Large intestine (tissue), 3 donors: ENCODE data around the gene CRTC1. TPM values are rescaled to one million over a fixed set of nuclear protein-coding genes. Genes with fewer than 3 reads are reported as not detected.

ENCODE experiments used
- DNase-seq, 2 donors: peaks; one replicate each; pipeline versions ENCODE4 v3.0.0 to v3.0.0-alpha.2; 2013
- H3K27ac ChIP-seq: one replicate; pipeline ENCODE4 v1.5.1; 2013; ENCODE audit warnings: low read length
- H3K27me3 ChIP-seq: 2 replicates; pipeline ENCODE4 v1.6.1; 2013; ENCODE audit warnings: low read length; ENCODE audit not compliant: control insufficient read depth, insufficient read depth
- H3K36me3 ChIP-seq: 2 replicates; pipeline ENCODE4 v1.6.1; 2013; ENCODE audit warnings: low read length; ENCODE audit not compliant: control insufficient read depth, insufficient read depth
- H3K4me1 ChIP-seq: one replicate; pipeline ENCODE4 v1.6.1; 2013; ENCODE audit warnings: low read length; ENCODE audit not compliant: control insufficient read depth, insufficient read depth
- H3K4me3 ChIP-seq: one replicate; pipeline ENCODE4 v1.5.1; 2013; ENCODE audit warnings: low read length
- H3K9me3 ChIP-seq: one replicate; pipeline ENCODE4 v1.6.1; 2013; ENCODE audit warnings: mild to moderate bottlenecking, low read depth, low read length, moderate library complexity; ENCODE audit not compliant: control insufficient read depth
- WGBS: methylation state at CpG from one replicate; pipeline ENCODE4 v1.1.5; 2013; ENCODE audit warnings: low lambda C conversion rate; ENCODE audit not compliant: insufficient coverage; 5-methylcytosine and 5-hydroxymethylcytosine counted together
- polyA plus RNA-seq: library from polyadenylated mRNA; unstranded; fragments of 120-200 nt; gene quantifications from one replicate; pipeline ENCODE4 v1.2.1, GENCODE V29; 2013

CRTC1 gene
- polyA plus RNA-seq, 1 donor, result 21.5 TPM

DNA sequence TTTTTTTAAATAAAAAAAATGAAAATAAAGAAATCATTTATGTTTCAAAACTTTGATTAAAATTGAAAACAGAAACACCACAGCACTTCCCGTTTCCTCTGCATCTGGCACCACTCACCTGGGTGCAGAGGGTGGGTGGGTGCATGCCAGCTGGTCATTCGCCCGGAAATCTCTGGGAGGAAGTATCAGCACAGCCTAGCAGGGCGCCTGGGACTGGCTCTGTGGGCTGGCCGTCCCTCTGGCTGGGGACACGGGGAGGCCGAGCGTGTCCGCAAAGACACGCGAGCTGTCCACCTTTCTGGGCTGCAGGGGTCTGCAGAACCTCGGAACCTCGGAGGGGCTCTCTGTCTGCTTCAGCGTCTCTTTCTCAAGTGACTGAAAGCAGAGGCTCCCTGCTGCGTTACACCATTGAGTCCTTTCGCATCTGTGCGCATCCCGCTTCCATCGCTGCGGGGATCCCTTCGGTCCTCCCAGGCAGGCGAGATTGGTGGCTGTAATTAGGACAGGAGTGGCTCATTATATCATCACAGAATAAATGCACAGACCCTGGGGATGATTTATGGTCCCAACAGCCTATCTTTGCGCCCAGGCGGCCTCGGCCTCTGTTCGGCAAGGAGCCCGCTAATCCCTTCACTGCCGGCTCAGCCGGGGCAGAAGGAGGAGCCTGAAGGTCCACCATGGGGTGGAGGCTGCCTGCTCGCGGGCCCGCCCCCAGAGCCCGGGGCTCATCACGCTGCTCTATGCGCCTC, 17.2 kb downstream of the CRTC1 start:
- Histone ChIP-seq H3K27ac (no peak overlapping the region), H3K4me1 (peaks cover 8% of the 10 kb centered on the region), H3K9me3 (no peaks in the 10 kb centered on the region), H3K27me3 (no peaks in the 10 kb centered on the region), H3K36me3 (no peaks in the 10 kb centered on the region), H3K4me3 (peak overlapping the region; percentile 21)
- peak in 1 of 2 donors; percentile 70 for DNase-seq
- no CpG with 5 or more reads among the region's 35 CpGs for WGBS

DNA sequence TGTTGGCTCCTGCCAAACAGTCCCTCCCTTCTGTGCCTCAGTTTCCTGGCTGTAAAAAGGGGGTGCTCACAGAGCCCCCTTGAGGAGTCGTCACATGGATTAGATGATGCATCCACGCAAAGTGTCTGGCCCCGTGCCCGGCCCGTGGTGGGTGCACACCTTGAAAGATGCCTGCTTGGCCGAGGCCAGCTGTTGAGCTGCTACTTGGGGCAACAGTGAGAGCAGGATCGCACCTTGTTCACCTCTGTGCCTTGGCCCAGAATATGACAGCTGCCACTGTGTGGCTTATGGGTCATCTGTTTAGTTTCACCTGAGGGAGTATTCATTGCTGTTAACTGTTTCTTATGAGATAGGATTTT, 17.7 kb downstream of the CRTC1 start:
- Histone ChIP-seq H3K4me1 (peaks cover 8% of the 10 kb centered on the region), H3K9me3 (no peaks in the 10 kb centered on the region), H3K27me3 (no peaks in the 10 kb centered on the region), H3K27ac (no peak overlapping the region), H3K36me3 (no peaks in the 10 kb centered on the region), H3K4me3 (no peak overlapping the region)
- WGBS, result no CpG with 5 or more reads among the region's 7 CpGs
- DNase-seq, result no peak

DNA sequence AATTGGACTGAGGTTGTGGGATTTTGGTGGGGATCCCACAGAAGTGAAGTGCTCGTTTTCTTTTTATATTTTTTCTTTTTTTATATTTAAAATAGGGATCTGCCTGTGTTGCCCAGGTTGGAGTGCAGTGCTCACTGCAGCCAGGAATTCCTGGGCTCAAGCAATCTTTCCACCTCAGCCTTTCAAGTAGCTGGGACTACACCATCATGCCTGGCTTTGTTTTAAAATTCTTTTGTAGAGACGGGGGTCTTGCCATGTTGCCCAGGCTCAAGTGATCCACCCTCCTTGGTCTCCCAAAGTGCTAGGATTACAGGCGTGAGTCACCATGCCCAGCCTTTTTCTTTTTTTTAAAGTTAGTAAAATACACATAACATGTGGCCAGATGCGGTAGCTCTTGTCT, 20.6 kb downstream of the CRTC1 start:
- no peaks in the 10 kb centered on the region for H3K27me3 ChIP-seq
- DNase-seq, result no peak
- H3K27ac ChIP-seq, result no peak overlapping the region
- WGBS, result 83% methylated on average over 1 of the region's 4 CpGs
- no peaks in the 10 kb centered on the region for H3K36me3 ChIP-seq
- H3K9me3 ChIP-seq, result no peaks in the 10 kb centered on the region
- no peak overlapping the region for H3K4me3 ChIP-seq
- H3K4me1 ChIP-seq, result peaks cover 8% of the 10 kb centered on the region

DNA sequence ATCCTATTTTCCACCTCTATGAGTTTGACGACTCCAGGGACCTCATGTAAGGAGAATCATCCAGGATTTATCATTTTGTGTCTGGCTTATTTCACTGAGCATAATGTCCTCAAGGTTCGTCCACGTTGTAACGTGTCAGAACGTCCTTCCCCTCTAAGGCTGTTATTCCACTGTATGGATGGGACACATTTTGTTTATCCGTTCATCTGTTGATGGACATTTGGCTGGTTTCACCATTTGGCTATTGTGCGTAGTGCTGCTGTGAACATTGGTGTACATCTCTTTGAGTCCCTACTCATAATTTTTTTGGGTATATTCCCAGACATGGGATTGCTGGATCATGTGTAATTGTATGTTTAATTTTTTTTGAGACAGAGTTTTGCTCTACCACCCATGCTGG, 21.5 kb downstream of the CRTC1 start:
- no peaks in the 10 kb centered on the region for H3K27me3 ChIP-seq
- no peaks in the 10 kb centered on the region for H3K36me3 ChIP-seq
- H3K4me1 ChIP-seq, result peaks cover 8% of the 10 kb centered on the region
- DNase-seq, result no peak
- no peaks in the 10 kb centered on the region for H3K9me3 ChIP-seq
- H3K4me3 ChIP-seq, result no peak overlapping the region
- no peak overlapping the region for H3K27ac ChIP-seq
- no CpG with 5 or more reads among the region's 7 CpGs for WGBS

DNA sequence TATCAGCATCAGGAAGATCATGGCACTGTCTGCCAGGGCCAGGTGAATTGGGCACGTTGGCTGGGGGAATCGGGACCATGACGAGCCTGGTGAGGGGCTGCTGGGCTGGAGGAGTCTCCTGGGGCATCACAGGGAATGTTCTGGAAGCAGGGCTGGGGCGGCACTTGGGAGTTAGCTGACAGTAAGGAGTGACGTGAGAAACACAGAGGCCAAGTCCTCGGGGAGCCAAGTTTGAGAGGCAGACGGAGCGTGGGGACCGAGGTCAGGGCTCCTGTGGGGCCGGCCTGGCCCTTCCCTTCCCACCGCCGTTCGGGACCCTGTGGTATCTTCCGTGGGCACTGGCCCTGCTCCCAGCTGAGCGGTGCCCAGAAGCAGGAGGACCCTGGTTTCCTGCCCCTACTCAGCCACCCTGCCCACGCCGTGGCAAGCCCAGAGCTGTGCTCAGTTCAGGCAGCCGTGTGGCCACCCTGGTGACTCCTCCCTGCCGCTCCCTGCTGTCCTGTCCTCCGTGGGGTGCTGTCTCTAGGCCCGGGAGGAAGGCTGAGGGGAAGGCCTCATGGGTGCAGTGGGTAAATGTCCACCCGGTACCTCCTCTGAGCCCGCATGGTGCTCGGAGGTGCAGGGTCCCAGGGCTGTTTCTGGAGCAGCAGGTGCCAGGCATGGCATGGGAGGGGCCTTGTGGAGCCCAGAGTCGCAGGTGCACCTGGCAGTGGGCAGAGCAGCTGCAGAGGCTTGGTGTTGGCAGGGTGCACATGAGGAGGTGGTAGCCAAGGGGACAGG, 25.2 kb downstream of the CRTC1 start:
- Histone ChIP-seq H3K4me3 (no peak overlapping the region), H3K27ac (no peak overlapping the region), H3K27me3 (no peaks in the 10 kb centered on the region), H3K4me1 (no peaks in the 10 kb centered on the region), H3K9me3 (no peaks in the 10 kb centered on the region), H3K36me3 (peaks cover 4% of the 10 kb centered on the region)
- DNase-seq, result no peak
- no CpG with 5 or more reads among the region's 25 CpGs for WGBS

DNA sequence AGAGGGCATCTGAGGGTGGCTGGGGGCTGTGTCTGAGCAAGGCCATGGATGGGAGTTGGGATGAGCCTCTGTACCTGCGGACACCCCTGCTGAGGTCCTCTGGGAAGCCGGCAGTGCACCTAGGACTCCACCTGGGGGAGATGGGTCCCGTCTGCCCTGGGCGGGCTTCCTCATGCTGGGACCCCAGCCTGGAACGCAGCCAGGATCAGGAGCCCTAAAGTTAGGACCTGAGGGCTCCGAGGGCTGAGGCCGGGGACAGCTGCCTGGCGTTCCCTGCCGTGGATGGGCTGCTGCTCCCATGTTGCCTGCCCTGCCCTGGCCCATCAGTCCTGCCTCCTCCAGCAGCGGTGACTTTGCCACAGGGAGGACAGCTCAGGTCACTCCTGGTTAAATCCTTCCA, 26.1 kb downstream of the CRTC1 start:
- Histone ChIP-seq H3K4me3 (no peak overlapping the region), H3K9me3 (no peaks in the 10 kb centered on the region), H3K4me1 (no peaks in the 10 kb centered on the region), H3K27ac (no peak overlapping the region), H3K27me3 (no peaks in the 10 kb centered on the region), H3K36me3 (peaks cover 7% of the 10 kb centered on the region)
- DNase-seq, result no peak
- WGBS, result no CpG with 5 or more reads among the region's 10 CpGs

DNA sequence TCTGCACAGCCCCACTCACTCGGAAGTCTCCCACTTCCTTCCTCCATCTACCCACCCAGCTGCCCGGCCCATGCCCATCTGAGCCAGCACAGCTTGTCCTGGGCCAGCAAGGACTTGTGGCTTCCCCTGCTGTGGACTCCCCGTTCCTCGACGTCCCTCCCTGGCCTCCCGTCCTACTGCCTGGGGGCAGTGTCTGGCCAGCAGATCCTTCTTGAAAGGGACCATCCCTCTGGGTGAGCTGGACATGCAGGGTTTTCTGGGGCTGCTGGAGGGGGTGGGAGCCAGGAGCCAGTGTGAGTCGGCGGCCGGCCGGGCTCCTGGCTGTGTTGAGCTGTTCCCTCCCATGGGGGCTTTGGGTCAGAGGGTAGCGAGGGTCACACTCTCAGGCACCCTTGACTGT, 26.7 kb downstream of the CRTC1 start:
- WGBS, result no CpG with 5 or more reads among the region's 11 CpGs
- Histone ChIP-seq H3K27ac (no peak overlapping the region), H3K9me3 (no peaks in the 10 kb centered on the region), H3K36me3 (peaks cover 7% of the 10 kb centered on the region), H3K4me1 (no peaks in the 10 kb centered on the region), H3K4me3 (no peak overlapping the region), H3K27me3 (no peaks in the 10 kb centered on the region)
- DNase-seq, result no peak

DNA sequence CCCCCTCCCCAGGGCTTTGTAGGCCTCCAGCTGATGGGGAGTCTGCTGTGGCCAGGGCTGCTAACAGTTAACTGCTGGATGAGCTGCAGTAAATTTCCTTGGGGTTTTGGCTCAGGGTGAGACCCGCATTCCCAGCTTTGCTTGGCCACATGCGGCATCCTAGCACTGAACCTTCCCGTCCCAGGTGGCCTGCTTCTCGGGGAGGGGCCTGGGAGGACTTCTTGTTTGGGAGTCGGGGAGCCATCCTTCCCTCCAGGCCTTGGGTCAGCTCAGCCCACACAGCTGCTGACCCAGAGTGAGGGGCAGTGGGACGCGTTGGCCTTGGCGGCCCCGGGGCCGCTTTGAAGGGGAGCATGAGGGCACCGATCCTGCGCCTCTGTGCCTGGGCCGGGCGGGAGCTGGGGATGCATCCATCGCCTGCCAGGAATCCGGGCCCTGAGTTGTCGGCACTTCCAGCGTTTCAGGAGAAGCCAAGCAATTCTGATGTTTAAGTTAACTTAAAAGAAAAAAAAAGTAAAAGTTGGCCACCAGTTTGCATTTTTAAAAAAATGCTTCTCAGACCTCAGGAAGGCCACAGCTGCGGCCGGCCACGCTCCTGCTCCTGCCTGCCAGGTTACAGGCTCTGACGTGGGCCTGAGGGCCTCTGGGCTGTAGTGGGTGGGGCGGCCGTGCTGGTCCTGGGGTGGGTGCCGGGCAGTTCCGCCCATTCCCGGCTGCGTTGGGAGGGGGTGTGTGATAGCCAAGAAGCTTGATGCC, 27.7 kb downstream of the CRTC1 start:
- DNase-seq, result peak in 1 of 2 donors; percentile 26
- Histone ChIP-seq H3K36me3 (peaks cover 7% of the 10 kb centered on the region), H3K27me3 (no peaks in the 10 kb centered on the region), H3K27ac (peak overlapping the region; percentile 29), H3K9me3 (no peaks in the 10 kb centered on the region), H3K4me1 (no peaks in the 10 kb centered on the region), H3K4me3 (no peak overlapping the region)
- WGBS, result 83% methylated on average over 1 of the region's 28 CpGs

DNA sequence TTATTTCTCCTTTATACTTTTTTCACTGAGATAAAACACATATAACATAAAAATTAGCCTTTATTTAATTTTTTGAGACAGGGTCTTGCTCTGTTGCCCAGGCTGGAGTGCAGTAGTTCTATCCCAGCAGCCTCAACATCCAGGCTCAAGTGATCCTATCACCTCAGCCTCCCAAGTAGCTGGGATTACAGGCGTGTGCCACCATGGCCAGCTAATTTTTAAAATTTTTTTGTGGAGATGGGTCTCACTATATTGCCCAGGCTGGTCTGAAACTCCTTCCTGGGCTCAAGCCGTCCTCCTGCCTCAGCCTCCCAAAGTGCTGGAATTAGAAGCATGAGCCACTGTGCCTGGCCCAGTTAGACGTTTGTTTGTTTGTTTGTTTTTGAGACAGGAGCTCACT, 28.4 kb downstream of the CRTC1 start:
- H3K36me3 ChIP-seq, result peaks cover 7% of the 10 kb centered on the region
- WGBS, result no CpG with 5 or more reads among the region's 3 CpGs
- H3K9me3 ChIP-seq, result no peaks in the 10 kb centered on the region
- no peak overlapping the region for H3K4me3 ChIP-seq
- no peaks in the 10 kb centered on the region for H3K4me1 ChIP-seq
- DNase-seq, result no peak
- H3K27me3 ChIP-seq, result no peaks in the 10 kb centered on the region
- H3K27ac ChIP-seq, result no peak overlapping the region

DNA sequence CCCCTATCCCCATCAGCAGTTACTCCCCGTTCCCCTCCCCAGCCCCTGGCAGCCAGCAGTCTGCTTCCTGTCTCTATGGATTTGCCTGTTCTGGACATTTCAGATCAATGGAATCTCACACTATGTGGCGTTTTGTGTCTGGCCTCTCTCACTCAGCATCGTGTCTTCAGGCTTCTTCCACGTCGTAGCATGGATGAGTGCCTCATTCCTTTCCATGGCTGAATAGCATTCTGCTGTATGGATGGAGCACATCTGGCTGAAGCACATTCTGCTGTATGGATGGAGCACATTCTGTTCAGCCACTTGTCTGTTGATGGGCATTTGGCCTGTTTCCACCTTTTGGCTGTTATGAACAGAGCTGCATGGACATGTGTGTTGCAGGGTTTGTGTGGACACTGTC, 29.5 kb downstream of the CRTC1 start:
- Histone ChIP-seq H3K9me3 (no peaks in the 10 kb centered on the region), H3K4me3 (no peak overlapping the region), H3K36me3 (peaks cover 7% of the 10 kb centered on the region), H3K4me1 (no peaks in the 10 kb centered on the region), H3K27me3 (no peaks in the 10 kb centered on the region), H3K27ac (no peak overlapping the region)
- no CpG with 5 or more reads among the region's 5 CpGs for WGBS
- no peak for DNase-seq
